ENCODE data around the gene ESYT3. TPM values are rescaled to one million over a fixed set of nuclear protein-coding genes. Genes with fewer than 3 reads are reported as not detected.

ESYT3 gene
- total and polyA plus RNA-seq, 9 of the 15 experiments (the other 6 are each of a cell fraction or from before 2014, with no cell fraction given) = not detected

DNA sequence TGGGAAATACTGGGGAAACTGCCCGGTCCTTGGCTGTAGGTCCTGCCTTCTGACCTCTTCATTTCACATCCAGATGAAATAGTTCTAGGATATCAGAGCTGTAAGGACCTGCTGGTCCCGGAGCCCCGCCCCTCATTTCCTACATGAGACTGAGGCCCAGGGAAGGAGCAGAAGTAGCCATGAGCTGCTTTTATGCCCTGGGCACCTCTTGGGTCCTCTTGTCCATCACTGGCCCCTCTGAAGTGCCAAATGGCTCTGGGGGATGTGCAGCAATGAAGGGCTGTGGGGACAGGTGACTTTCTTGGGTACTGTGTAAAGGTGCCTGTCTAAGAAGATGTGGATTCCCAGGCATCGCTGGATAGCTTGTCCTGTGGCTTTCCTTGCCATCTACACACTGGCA is 40.3 kb upstream of the ESYT3 start (continued):
- TF ChIP-seq, protein P1, sequence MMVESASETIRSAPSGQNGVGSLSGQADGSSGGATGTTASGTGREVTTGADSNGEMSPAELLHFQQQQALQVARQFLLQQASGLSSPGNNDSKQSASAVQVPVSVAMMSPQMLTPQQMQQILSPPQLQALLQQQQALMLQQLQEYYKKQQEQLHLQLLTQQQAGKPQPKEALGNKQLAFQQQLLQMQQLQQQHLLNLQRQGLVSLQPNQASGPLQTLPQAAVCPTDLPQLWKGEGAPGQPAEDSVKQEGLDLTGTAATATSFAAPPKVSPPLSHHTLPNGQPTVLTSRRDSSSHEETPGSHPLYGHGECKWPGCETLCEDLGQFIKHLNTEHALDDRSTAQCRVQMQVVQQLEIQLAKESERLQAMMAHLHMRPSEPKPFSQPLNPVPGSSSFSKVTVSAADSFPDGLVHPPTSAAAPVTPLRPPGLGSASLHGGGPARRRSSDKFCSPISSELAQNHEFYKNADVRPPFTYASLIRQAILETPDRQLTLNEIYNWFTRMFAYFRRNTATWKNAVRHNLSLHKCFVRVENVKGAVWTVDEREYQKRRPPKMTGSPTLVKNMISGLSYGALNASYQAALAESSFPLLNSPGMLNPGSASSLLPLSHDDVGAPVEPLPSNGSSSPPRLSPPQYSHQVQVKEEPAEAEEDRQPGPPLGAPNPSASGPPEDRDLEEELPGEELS (CRISPR knock-in tag; IDR thresholded peaks at IDR 0.05; ENCODE audit: borderline replicate concordance) = no peak
- TF ChIP-seq MCM7 (IDR thresholded peaks at IDR 0.05) (no peak), RBM39 (optimal IDR thresholded peaks at IDR 0.05; ENCODE audit: low read depth, low read length) (no peak), SIRT6 (IDR thresholded peaks at IDR 0.05; ENCODE audit: low read depth, low read length) (no peak), KDM2B (CRISPR knock-in tag; IDR thresholded peaks at IDR 0.05) (no peak), SRF (CRISPR knock-in tag; IDR thresholded peaks at IDR 0.05) (no peak), PURB (CRISPR knock-in tag; IDR thresholded peaks at IDR 0.05; ENCODE audit: low read depth) (no peak), SMAD2 (IDR thresholded peaks at IDR 0.05; ENCODE audit: low read depth, low read length) (no peak), PTTG1 (tag; IDR thresholded peaks at IDR 0.05; ENCODE audit: low read depth) (no peak), CCNT2 (IDR thresholded peaks at IDR 0.05; ENCODE audit: borderline replicate concordance, extremely low read depth, insufficient read length, low read depth, low read length) (no peak), PYGO2 (tag; IDR thresholded peaks at IDR 0.05) (no peak)
- TF ChIP-seq, protein P2, sequence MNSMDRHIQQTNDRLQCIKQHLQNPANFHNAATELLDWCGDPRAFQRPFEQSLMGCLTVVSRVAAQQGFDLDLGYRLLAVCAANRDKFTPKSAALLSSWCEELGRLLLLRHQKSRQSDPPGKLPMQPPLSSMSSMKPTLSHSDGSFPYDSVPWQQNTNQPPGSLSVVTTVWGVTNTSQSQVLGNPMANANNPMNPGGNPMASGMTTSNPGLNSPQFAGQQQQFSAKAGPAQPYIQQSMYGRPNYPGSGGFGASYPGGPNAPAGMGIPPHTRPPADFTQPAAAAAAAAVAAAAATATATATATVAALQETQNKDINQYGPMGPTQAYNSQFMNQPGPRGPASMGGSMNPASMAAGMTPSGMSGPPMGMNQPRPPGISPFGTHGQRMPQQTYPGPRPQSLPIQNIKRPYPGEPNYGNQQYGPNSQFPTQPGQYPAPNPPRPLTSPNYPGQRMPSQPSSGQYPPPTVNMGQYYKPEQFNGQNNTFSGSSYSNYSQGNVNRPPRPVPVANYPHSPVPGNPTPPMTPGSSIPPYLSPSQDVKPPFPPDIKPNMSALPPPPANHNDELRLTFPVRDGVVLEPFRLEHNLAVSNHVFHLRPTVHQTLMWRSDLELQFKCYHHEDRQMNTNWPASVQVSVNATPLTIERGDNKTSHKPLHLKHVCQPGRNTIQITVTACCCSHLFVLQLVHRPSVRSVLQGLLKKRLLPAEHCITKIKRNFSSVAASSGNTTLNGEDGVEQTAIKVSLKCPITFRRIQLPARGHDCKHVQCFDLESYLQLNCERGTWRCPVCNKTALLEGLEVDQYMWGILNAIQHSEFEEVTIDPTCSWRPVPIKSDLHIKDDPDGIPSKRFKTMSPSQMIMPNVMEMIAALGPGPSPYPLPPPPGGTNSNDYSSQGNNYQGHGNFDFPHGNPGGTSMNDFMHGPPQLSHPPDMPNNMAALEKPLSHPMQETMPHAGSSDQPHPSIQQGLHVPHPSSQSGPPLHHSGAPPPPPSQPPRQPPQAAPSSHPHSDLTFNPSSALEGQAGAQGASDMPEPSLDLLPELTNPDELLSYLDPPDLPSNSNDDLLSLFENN (IDR thresholded peaks at IDR 0.05; ENCODE audit: low read depth in 2 of 2, low read length in 2 of 2) = no peak
- TF ChIP-seq, protein P3, sequence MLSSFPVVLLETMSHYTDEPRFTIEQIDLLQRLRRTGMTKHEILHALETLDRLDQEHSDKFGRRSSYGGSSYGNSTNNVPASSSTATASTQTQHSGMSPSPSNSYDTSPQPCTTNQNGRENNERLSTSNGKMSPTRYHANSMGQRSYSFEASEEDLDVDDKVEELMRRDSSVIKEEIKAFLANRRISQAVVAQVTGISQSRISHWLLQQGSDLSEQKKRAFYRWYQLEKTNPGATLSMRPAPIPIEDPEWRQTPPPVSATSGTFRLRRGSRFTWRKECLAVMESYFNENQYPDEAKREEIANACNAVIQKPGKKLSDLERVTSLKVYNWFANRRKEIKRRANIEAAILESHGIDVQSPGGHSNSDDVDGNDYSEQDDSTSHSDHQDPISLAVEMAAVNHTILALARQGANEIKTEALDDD (IDR thresholded peaks at IDR 0.05) = no peak
- TF ChIP-seq, protein P4, sequence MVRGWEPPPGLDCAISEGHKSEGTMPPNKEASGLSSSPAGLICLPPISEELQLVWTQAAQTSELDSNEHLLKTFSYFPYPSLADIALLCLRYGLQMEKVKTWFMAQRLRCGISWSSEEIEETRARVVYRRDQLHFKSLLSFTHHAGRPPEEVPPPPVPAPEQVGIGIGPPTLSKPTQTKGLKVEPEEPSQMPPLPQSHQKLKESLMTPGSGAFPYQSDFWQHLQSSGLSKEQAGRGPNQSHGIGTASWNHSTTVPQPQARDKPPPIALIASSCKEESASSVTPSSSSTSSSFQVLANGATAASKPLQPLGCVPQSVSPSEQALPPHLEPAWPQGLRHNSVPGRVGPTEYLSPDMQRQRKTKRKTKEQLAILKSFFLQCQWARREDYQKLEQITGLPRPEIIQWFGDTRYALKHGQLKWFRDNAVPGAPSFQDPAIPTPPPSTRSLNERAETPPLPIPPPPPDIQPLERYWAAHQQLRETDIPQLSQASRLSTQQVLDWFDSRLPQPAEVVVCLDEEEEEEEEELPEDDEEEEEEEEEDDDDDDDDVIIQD (CRISPR knock-in tag; IDR thresholded peaks at IDR 0.05) = no peak

All from K562 (cell line).